HepG2 (cell line): Measurements from ENCODE around the gene ZMYM3.

Experiments
- EP300 ChIP-seq, 3 experiments: sonication (generic) in 1 of 3; formaldehyde crosslinking in 1 of 3; IDR thresholded peaks; 2 replicates each; pipeline versions ENCODE4 v1.5.1 to v1.6.1; 2011 to 2020; ENCODE audit warnings: low read depth in 2 of 3, low read length in 2 of 3, borderline replicate concordance in 1 of 3, improper control_type of control experiment in 1 of 3, mild to moderate bottlenecking in 1 of 3, missing genetic modification reagents in 1 of 3, moderate library complexity in 1 of 3
- KLF16 ChIP-seq, 2 experiments: sonication (generic) in 1 of 2; formaldehyde crosslinking in 1 of 2; IDR thresholded peaks; 2 replicates each; pipeline versions ENCODE4 v1.6.1 to v1.8.0; 2016 to 2023; ENCODE audit warnings: missing genetic modification reagents in 2 of 2, missing compliant biosample characterization in 1 of 2
- RFX5 ChIP-seq: IDR thresholded peaks from 2 replicates; pipeline ENCODE4 v1.6.1; 2011; ENCODE audit warnings: low read depth, low read length, improper control_type of control experiment
- ZNF589 ChIP-seq: sonication (generic); formaldehyde crosslinking; conservative IDR thresholded peaks from 2 replicates; pipeline ENCODE4 v1.8.0; 2022; ENCODE audit warnings: mild to moderate bottlenecking, moderate library complexity, missing genetic modification reagents
- ZNF7 ChIP-seq: IDR thresholded peaks from 2 replicates; pipeline ENCODE4 v1.6.1; 2016; ENCODE audit warnings: missing biosample characterization, missing genetic modification reagents
- ZNF749 ChIP-seq: sonication (generic); formaldehyde crosslinking; IDR thresholded peaks from 2 replicates; pipeline ENCODE4 v1.8.0; 2022; ENCODE audit warnings: mild to moderate bottlenecking, missing genetic modification reagents, moderate library complexity, borderline replicate concordance
- TF ChIP-seq, protein P1 (sequence below): sonication (generic); formaldehyde crosslinking; IDR thresholded peaks from 2 replicates; pipeline ENCODE4 v1.4.0; 2020; ENCODE audit warnings: missing genetic modification reagents, borderline replicate concordance

DNA sequence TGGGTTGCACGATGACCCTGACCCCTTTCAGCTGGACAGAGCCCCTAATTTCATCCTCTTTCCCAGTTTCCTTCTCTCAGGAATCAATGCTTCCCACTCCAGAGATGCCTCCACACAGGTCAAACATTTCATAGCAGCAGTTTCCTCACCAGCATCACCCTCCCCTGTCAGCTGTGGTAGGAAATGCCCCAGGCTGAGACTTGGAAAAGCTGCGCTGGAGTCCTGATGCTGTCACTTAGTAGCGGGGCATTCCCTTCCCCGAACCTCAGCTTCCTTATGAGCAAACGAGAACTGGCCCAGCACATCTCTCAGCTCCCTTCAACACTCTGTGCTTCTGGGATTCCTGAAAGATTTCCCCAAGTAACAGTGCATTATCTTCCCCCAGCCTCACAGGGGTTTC, 28.3 kb downstream of the ZMYM3 start:
- TF ChIP-seq, protein P1, sequence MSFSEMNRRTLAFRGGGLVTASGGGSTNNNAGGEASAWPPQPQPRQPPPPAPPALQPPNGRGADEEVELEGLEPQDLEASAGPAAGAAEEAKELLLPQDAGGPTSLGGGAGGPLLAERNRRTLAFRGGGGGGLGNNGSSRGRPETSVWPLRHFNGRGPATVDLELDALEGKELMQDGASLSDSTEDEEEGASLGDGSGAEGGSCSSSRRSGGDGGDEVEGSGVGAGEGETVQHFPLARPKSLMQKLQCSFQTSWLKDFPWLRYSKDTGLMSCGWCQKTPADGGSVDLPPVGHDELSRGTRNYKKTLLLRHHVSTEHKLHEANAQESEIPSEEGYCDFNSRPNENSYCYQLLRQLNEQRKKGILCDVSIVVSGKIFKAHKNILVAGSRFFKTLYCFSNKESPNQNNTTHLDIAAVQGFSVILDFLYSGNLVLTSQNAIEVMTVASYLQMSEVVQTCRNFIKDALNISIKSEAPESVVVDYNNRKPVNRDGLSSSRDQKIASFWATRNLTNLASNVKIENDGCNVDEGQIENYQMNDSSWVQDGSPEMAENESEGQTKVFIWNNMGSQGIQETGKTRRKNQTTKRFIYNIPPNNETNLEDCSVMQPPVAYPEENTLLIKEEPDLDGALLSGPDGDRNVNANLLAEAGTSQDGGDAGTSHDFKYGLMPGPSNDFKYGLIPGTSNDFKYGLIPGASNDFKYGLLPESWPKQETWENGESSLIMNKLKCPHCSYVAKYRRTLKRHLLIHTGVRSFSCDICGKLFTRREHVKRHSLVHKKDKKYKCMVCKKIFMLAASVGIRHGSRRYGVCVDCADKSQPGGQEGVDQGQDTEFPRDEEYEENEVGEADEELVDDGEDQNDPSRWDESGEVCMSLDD (CRISPR knock-in tag), result no peak
- TF ChIP-seq ZNF749 (no peak), EP300 (IDR thresholded peaks at IDR 0.05; ENCODE audit: low read depth in 2 of 2, low read length in 2 of 2) (no peak), EP300 (CRISPR knock-in tag; IDR thresholded peaks at IDR 0.05; ENCODE audit: borderline replicate concordance) (no peak), KLF16 (CRISPR knock-in tag; IDR thresholded peaks at IDR 0.05) (no peak), ZNF7 (CRISPR knock-in tag) (no peak), RFX5 (no peak), ZNF589 (CRISPR knock-in tag) (no peak)
